Panc1 (cell line): ENCODE measurements around the gene MED13L. TPM values are rescaled to one million over a fixed set of nuclear protein-coding genes. Genes with fewer than 3 reads are reported as not detected.

Source experiments
- ATAC-seq: fragments of 200-7000 bp; cut with Tn5 transposase; 2 replicates; pipeline ENCODE4 v1.9.1; 2020; ENCODE audit warnings: mild to moderate bottlenecking, moderate library complexity
- BruUV-seq: library from RNA; stranded (reverse); fragments of 400-500 nt; replicated peaks from 2 replicates; lab custom pipeline; 2021; lab: Mats Ljungman, UMichigan
- CTCF ChIA-PET: fragments of 300-600 bp; sonication (Branson Sonifier 250); formaldehyde crosslinking; loops from one replicate; lab custom pipeline; 2022; ENCODE audit warnings: antibody characterized with exemption; lab: Charles Lee
- POLR2A ChIA-PET: fragments of 300-600 bp; sonication (Branson Sonifier 250); formaldehyde crosslinking; loops from one replicate; lab custom pipeline; 2022; ENCODE audit warnings: antibody characterized with exemption; lab: Charles Lee
- DNase-seq: peaks from one replicate; pipeline ENCODE4 v3.0.0-alpha.2; 2010; ENCODE audit warnings: low read depth, low spot score
- H3K27ac ChIP-seq: 2 replicates; pipeline ENCODE4 v1.5.1; 2011; ENCODE audit warnings: mild to moderate bottlenecking, low read length, inconsistent platforms
- H3K27me3 ChIP-seq: fragments of 200-500 bp; sonication (Bioruptor generic); 2 replicates; pipeline ENCODE4 v1.6.0; 2014; ENCODE audit warnings: low read length, inconsistent platforms; ENCODE audit not compliant: control insufficient read depth, insufficient read depth
- H3K36me3 ChIP-seq: fragments of 200-500 bp; sonication (Bioruptor generic); 2 replicates; pipeline ENCODE4 v1.5.1; 2014; ENCODE audit warnings: inconsistent platforms, mild to moderate bottlenecking, low read length, moderate library complexity; ENCODE audit not compliant: control insufficient read depth, insufficient read depth
- H3K4me1 ChIP-seq: 2 replicates; pipeline ENCODE4 v1.5.1; 2011; ENCODE audit warnings: inconsistent platforms, mild to moderate bottlenecking, low read length, moderate library complexity; ENCODE audit not compliant: control insufficient read depth, insufficient read depth
- H3K4me3 ChIP-seq, 2 experiments: 2 replicates each; pipeline ENCODE4 v1.5.1; 2011 to 2012; ENCODE audit warnings: low read depth in 2 of 2, low read length in 2 of 2, mild to moderate bottlenecking in 2 of 2, inconsistent platforms in 1 of 2, moderate library complexity in 1 of 2
- H3K9me3 ChIP-seq: fragments of 200-500 bp; sonication (Bioruptor generic); 2 replicates; pipeline ENCODE4 v1.5.1; 2014; ENCODE audit warnings: low read depth, mild to moderate bottlenecking, inconsistent platforms, low read length, moderate library complexity; ENCODE audit not compliant: control insufficient read depth, insufficient read depth
- CTCF ChIP-seq: fragments of 450-650 bp; IDR thresholded peaks from 2 replicates; pipeline ENCODE4 v1.5.1; 2017; ENCODE audit warnings: mild to moderate bottlenecking
- POLR2AphosphoS5 ChIP-seq: IDR thresholded peaks from 2 replicates; pipeline ENCODE4 v1.6.1; 2012; ENCODE audit warnings: mild to moderate bottlenecking, low read depth, low read length, moderate library complexity
- SIN3A ChIP-seq: IDR thresholded peaks from 2 replicates; pipeline ENCODE4 v1.6.1; 2012; ENCODE audit warnings: low read depth, mild to moderate bottlenecking, low read length, moderate library complexity, borderline replicate concordance; ENCODE audit not compliant: insufficient read depth
- TCF7L2 ChIP-seq: IDR thresholded peaks from 2 replicates; pipeline ENCODE4 v1.6.1; 2011; ENCODE audit warnings: mild to moderate bottlenecking, low read depth, low read length, inconsistent platforms
- in situ Hi-C: cut with HindIII; loops from 2 replicates; pipeline ENCODE4 v1.10.0; 2016; ENCODE audit warnings: low sequenced_read_pairs, low pct_unique_long_range_greater_than_20kb
- intact Hi-C: fragments of 100-400 bp; cut with micrococcal nuclease; formaldehyde crosslinking; loops from one replicate; pipeline ENCODE4 v1.10.0; 2022; ENCODE audit not compliant: unreplicated experiment
- total RNA-seq: library from RNA; stranded (reverse); gene quantifications from one replicate; pipeline ENCODE4 v1.2.1, GENCODE V29; 2021; ENCODE audit not compliant: unreplicated experiment
- TF ChIP-seq, protein P1 (sequence below), 2 experiments: IDR thresholded peaks; 2 replicates each; pipeline ENCODE4 v1.6.1; 2011 to 2012; ENCODE audit warnings: low read depth in 2 of 2, control low read depth in 1 of 2, low read length in 1 of 2, mild to moderate bottlenecking in 1 of 2, moderate library complexity in 1 of 2; ENCODE audit not compliant: insufficient read depth in 1 of 2

Gene MED13L
- total RNA-seq, 1 experiment from 2014 or later: 170 TPM

DNA sequence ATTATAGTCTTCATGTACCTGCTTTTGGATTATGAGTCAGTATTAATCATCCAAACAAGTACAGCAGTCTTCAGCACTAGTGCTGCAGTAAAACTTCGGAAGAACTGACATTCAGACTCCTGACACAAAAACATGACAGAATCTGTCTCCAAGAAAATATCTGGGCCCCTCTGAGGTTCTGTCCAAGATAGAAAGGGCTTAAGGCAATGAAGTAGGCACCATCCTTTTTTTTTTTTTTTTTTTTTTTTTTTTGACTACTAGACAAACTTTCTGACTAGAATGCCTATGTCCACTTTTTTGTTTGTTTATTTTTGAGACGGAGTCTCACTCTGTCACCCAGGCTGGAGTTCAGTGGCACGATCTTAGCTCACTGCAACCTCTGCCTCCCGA lies 112.5 kb downstream of the MED13L start:
- Histone ChIP-seq H3K27ac (peak overlapping the region; percentile 62), H3K27me3 (no peaks in the 10 kb centered on the region), H3K4me1 (peaks cover 71% of the 10 kb centered on the region), H3K9me3 (no peaks in the 10 kb centered on the region), H3K4me3 (peak overlapping the region in 1 of 2 experiments; percentile 15; a peak in 1 of 4 replicates), H3K36me3 (no peaks in the 10 kb centered on the region; the same call in 1 of the 2 replicates)
- in situ Hi-C loops (no loop called here), intact Hi-C loops (no loop called here)
- no TSS peak for BruUV-seq
- POLR2A ChIA-PET: no interaction called here
- DNase-seq (no peak), ATAC-seq (peak; percentile 66)
- TF ChIP-seq POLR2AphosphoS5 (no peak), TCF7L2 (no peak), SIN3A (no peak), CTCF (no peak)
- TF ChIP-seq, protein P1, sequence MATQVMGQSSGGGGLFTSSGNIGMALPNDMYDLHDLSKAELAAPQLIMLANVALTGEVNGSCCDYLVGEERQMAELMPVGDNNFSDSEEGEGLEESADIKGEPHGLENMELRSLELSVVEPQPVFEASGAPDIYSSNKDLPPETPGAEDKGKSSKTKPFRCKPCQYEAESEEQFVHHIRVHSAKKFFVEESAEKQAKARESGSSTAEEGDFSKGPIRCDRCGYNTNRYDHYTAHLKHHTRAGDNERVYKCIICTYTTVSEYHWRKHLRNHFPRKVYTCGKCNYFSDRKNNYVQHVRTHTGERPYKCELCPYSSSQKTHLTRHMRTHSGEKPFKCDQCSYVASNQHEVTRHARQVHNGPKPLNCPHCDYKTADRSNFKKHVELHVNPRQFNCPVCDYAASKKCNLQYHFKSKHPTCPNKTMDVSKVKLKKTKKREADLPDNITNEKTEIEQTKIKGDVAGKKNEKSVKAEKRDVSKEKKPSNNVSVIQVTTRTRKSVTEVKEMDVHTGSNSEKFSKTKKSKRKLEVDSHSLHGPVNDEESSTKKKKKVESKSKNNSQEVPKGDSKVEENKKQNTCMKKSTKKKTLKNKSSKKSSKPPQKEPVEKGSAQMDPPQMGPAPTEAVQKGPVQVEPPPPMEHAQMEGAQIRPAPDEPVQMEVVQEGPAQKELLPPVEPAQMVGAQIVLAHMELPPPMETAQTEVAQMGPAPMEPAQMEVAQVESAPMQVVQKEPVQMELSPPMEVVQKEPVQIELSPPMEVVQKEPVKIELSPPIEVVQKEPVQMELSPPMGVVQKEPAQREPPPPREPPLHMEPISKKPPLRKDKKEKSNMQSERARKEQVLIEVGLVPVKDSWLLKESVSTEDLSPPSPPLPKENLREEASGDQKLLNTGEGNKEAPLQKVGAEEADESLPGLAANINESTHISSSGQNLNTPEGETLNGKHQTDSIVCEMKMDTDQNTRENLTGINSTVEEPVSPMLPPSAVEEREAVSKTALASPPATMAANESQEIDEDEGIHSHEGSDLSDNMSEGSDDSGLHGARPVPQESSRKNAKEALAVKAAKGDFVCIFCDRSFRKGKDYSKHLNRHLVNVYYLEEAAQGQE (IDR thresholded peaks at IDR 0.05; ENCODE audit: insufficient read depth in 1 of 2, low read depth in 2 of 2, low read length in 1 of 2): no peak
- CTCF ChIA-PET: no interaction called here

DNA sequence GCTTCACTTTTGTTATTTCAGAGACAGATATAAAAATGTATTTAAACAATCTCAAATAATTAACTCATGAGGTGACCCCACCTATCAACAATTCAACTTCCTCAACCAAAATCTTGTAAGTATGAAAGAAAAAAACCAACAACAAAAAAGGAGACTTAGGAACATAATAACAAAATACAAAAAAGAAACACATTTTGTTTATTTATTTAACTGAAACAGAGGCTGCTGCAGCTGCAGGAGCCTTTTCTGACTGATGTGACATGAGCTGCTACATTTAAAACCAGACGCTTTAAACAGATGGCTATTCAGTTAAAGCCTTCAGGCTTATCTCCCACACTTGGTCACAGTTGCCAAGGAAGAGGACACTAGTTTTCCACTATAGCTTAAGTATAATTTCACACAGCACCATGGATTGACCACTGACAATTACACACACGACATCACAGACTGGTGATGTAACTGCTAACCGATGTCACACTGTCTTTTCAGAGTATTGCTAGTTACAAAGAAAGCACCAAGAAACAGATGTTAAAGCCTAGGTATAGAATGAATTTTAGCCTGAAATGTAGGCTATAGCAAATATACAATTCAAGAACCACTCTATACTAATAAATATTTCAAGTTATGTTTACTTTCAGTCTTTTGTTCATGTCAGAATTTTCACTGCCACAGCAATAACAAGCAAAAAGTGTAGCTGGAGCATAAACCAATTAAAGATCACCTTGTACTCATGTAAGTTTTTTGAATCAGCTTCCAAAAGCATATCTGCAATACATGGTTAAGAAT lies 113.0 kb downstream of the MED13L start:
- POLR2A ChIA-PET: no interaction called here
- in situ Hi-C loops: no loop called here
- TF ChIP-seq CTCF (no peak), SIN3A (no peak), TCF7L2 (no peak), POLR2AphosphoS5 (no peak)
- TF ChIP-seq, protein P1 (IDR thresholded peaks at IDR 0.05; ENCODE audit: insufficient read depth in 1 of 2, low read depth in 2 of 2, low read length in 1 of 2): no peak
- no TSS peak for BruUV-seq
- intact Hi-C loops: no loop called here
- peak; percentile 13 for ATAC-seq
- Histone ChIP-seq H3K27me3 (no peaks in the 10 kb centered on the region), H3K4me3 (0 out of 4 replicates have a peak overlapping the region, but pooled peaks of 1 of the 2 experiments have one; percentile 2), H3K9me3 (no peaks in the 10 kb centered on the region), H3K27ac (peak overlapping the region; percentile 62), H3K36me3 (no peaks in the 10 kb centered on the region; the same call in 1 of the 2 replicates), H3K4me1 (peaks cover 77% of the 10 kb centered on the region)
- DNase-seq: no peak
- CTCF ChIA-PET: interaction anchor here (1.1 kb wide), 1 partner anchor 12 kb away, joined by 3 read pairs; no protein-coding TSS in a partner anchor
